Upper lobe of left lung (tissue), 4 donors: ENCODE data around the gene PLEKHA1.

ENCODE experiments used
- POLR2A ChIP-seq, 4 donors: fragments of 450-650 bp; IDR thresholded peaks; one replicate each; pipeline ENCODE4 v1.5.1; 2016 to 2017; ENCODE audit warnings: antibody characterized with exemption in 4 of 4, mild to moderate bottlenecking in 2 of 4
- TF ChIP-seq, protein P1 (sequence below), 6 experiments: fragments of 450-650 bp in 4 of 6; fragments of 200-600 bp in 2 of 6; sonication (generic) in 2 of 6; IDR thresholded peaks; one replicate each; pipeline ENCODE4 v1.5.1; 2016 to 2019; ENCODE audit warnings: antibody characterized with exemption in 6 of 6

DNA sequence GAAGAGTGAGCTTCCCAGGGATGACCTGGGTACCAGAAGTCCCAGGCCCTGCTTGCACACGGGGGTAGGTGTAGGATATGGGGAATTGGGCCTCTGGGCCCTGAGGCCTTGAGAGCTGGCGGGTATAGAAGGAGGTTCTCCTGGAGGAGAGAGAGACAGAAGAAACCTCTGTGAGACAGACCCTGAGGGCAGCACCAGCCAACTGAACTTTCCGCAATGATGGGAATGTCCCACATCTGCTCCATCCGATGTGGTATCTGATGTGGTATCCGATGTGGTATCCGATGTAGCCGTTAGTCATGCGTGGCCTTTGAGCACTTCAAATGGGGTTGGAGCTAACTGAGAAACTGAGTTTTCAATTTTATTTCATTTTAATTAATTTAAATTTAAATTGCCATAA is 30.6 kb upstream of the PLEKHA1 start:
- TF ChIP-seq, protein P1, sequence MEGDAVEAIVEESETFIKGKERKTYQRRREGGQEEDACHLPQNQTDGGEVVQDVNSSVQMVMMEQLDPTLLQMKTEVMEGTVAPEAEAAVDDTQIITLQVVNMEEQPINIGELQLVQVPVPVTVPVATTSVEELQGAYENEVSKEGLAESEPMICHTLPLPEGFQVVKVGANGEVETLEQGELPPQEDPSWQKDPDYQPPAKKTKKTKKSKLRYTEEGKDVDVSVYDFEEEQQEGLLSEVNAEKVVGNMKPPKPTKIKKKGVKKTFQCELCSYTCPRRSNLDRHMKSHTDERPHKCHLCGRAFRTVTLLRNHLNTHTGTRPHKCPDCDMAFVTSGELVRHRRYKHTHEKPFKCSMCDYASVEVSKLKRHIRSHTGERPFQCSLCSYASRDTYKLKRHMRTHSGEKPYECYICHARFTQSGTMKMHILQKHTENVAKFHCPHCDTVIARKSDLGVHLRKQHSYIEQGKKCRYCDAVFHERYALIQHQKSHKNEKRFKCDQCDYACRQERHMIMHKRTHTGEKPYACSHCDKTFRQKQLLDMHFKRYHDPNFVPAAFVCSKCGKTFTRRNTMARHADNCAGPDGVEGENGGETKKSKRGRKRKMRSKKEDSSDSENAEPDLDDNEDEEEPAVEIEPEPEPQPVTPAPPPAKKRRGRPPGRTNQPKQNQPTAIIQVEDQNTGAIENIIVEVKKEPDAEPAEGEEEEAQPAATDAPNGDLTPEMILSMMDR (IDR thresholded peaks at IDR 0.05): no peak
- no peak for TF ChIP-seq POLR2A (IDR thresholded peaks at IDR 0.05)
